B cell (primary cell): ENCODE measurements around the gene ELMO1.

Experiments used
- CTCF ChIP-seq: fragments of 200-600 bp; IDR thresholded peaks from one replicate; pipeline ENCODE4 v1.8.0; 2022; ENCODE audit warnings: antibody characterized with exemption, mild to moderate bottlenecking
- EZH2 ChIP-seq: IDR thresholded peaks from 2 replicates; pipeline ENCODE4 v1.6.1; 2012; ENCODE audit warnings: borderline replicate concordance, low read depth, mild to moderate bottlenecking, moderate library complexity, low read length; ENCODE audit not compliant: insufficient read depth, poor library complexity, severe bottlenecking

GRCh38 chr7:37234928-37235327 is 213.7 kb downstream of the ELMO1 start:
- TF ChIP-seq CTCF (peak; percentile 81), EZH2 (no peak)
